Spleen (tissue), 11 donors: ENCODE measurements around the gene PGBD2. TPM values are rescaled to one million over a fixed set of nuclear protein-coding genes. Genes with fewer than 3 reads are reported as not detected.

Experiments used
- DNase-seq: peaks from one replicate; pipeline ENCODE4 v3.0.0-alpha.2; 2020
- H3K27ac ChIP-seq, 8 donors: fragments of 200-600 bp; sonication (generic) in 7 of 8; 1 replicate in 4 of 8; 2 replicates in 4 of 8; pipeline versions ENCODE4 v1.5.0 to v1.8.0; 2016 to 2021; ENCODE audit warnings: inconsistent platforms in 4 of 8, mild to moderate bottlenecking in 4 of 8, moderate library complexity in 1 of 8
- H3K27me3 ChIP-seq, 7 donors: fragments of 200-600 bp; sonication (generic) in 6 of 7; replicated peaks in 1 of 7; 1 replicate in 4 of 7; 2 replicates in 3 of 7; pipeline versions ENCODE4 v1.5.0 to v1.8.0; 2016 to 2021; ENCODE audit warnings: inconsistent platforms in 3 of 7, mild to moderate bottlenecking in 1 of 7
- H3K36me3 ChIP-seq, 6 donors: fragments of 200-600 bp; sonication (generic) in 5 of 6; 1 replicate in 4 of 6; 2 replicates in 2 of 6; pipeline versions ENCODE4 v1.5.0 to v1.8.0; 2016 to 2021; ENCODE audit warnings: inconsistent platforms in 2 of 6
- H3K4me1 ChIP-seq, 6 donors: fragments of 200-600 bp; sonication (generic) in 5 of 6; 1 replicate in 3 of 6; 2 replicates in 3 of 6; pipeline versions ENCODE4 v1.5.0 to v1.8.0; 2016 to 2021; ENCODE audit warnings: inconsistent platforms in 3 of 6
- H3K4me3 ChIP-seq, 8 donors: fragments of 200-600 bp; sonication (generic) in 7 of 8; 1 replicate in 4 of 8; 2 replicates in 4 of 8; pipeline versions ENCODE4 v1.5.0 to v1.8.0; 2016 to 2021; ENCODE audit warnings: inconsistent platforms in 4 of 8, mild to moderate bottlenecking in 4 of 8, moderate library complexity in 2 of 8
- H3K9me3 ChIP-seq, 8 donors: fragments of 200-600 bp; sonication (generic) in 7 of 8; 1 replicate in 4 of 8; 2 replicates in 4 of 8; pipeline versions ENCODE4 v1.5.0 to v1.8.0; 2016 to 2021; ENCODE audit warnings: inconsistent platforms in 4 of 8
- CTCF ChIP-seq, 11 experiments: fragments of 200-600 bp in 7 of 11; fragments of 450-650 bp in 4 of 11; sonication (generic) in 4 of 11; IDR thresholded peaks in 8 of 11; conservative IDR thresholded peaks in 3 of 11; 1 replicate in 7 of 11; 2 replicates in 4 of 11; pipeline versions ENCODE4 v1.4.0 to v1.8.0; 2016 to 2021; ENCODE audit warnings: antibody characterized with exemption in 11 of 11, inconsistent platforms in 4 of 11, mild to moderate bottlenecking in 1 of 11
- POLR2A ChIP-seq, 3 donors: fragments of 450-650 bp; IDR thresholded peaks; one replicate each; pipeline ENCODE4 v1.5.1; 2017; ENCODE audit warnings: antibody characterized with exemption in 3 of 3, mild to moderate bottlenecking in 1 of 3
- POLR2AphosphoS5 ChIP-seq, 3 donors: sonication (generic); formaldehyde crosslinking; IDR thresholded peaks; one replicate each; pipeline ENCODE4 v1.5.1; 2017; ENCODE audit warnings: antibody characterized with exemption in 3 of 3
- WGBS, 5 donors: extraction: QIAGEN DNeasy Blood & Tissue Kit in 3 of 5; methylation state at CpG; one replicate each; pipeline versions ENCODE4 v1.1.5 to v1.1.7; 2013 to 2018; 5-methylcytosine and 5-hydroxymethylcytosine counted together
- intact Hi-C: fragments of 100-400 bp; cut with DNase I; formaldehyde crosslinking; loops from one replicate; pipeline ENCODE4 v1.15.0; 2023; ENCODE audit warnings: low total_unique reads
- polyA plus RNA-seq, 3 donors: library from polyadenylated mRNA; stranded (reverse); fragments of 200-250 nt; gene quantifications; one replicate each; pipeline ENCODE4 v1.2.1, GENCODE V29; 2013
- total RNA-seq, 7 donors: library from RNA; depleted of rRNA in 3 of 7; stranded (reverse); fragments of >200 nt in 3 of 7; fragmentation: NEBNext Ultra II Directional in 4 of 7; extraction: Animal tissue kit (Norgen Biotek cat#: 25700) in 4 of 7; gene quantifications; one replicate each; pipeline versions ENCODE4 v1.1.0 to v1.2.1, GENCODE V29; 2016 to 2021
- donor health status: healthy with polysubstance abuse.
- donor health status: DM: no; HTN: no; CAD: no; lungs with moderate emphysema.
- donor health status: DM: no; HTN: no; CAD: no.
- donor health status: Bipolar disorder and iron deficiency.
- donor health status: healthy.
- donor health status: DM: no; HTN: no; CAD: no.
- donor health status: DM: yes; HTN: yes; CAD: no.

The PGBD2 gene
- total and polyA plus RNA-seq, 10 donors, result 7.2 to 23.1 (median 11.9) TPM

GRCh38 chr1:248862695-248862997 lies 43.4 kb upstream of the PGBD2 start:
- H3K9me3 ChIP-seq, result no peaks in the 10 kb centered on the region
- no peaks in the 10 kb centered on the region for H3K27me3 ChIP-seq
- no peaks in the 10 kb centered on the region for H3K36me3 ChIP-seq
- peaks cover 19 to 49% (median 32%) of the 10 kb centered on the region in 6 donors for H3K4me1 ChIP-seq
- no peak for TF ChIP-seq CTCF (IDR thresholded peaks at IDR 0.05 in 8 of 11, conservative IDR thresholded peaks at IDR 0.05 in 3 of 11)
- no peak for TF ChIP-seq POLR2A (IDR thresholded peaks at IDR 0.05)
- TF ChIP-seq POLR2AphosphoS5 (IDR thresholded peaks at IDR 0.05), result no peak
- 16 to 25% (median 19%) methylated on average over 4 of the region's 4 CpGs for WGBS, 5 donors
- DNase-seq, result no peak
- intact Hi-C loops, result no loop called here
- peak overlapping the region; percentile 30 to 89 (median 84) for H3K27ac ChIP-seq
- peak overlapping the region; percentile 37 to 82 (median 64) for H3K4me3 ChIP-seq

GRCh38 chr1:248862998-248863881 lies 42.8 kb upstream of the PGBD2 start:
- peak; percentile 84 to 91 (median 88) for TF ChIP-seq POLR2AphosphoS5 (IDR thresholded peaks at IDR 0.05)
- TF ChIP-seq CTCF (IDR thresholded peaks at IDR 0.05 in 8 of 11, conservative IDR thresholded peaks at IDR 0.05 in 3 of 11), result no peak
- TF ChIP-seq POLR2A (IDR thresholded peaks at IDR 0.05), result peak in 1 of 3 donors; percentile 55
- Histone ChIP-seq H3K4me3 (peak overlapping the region; percentile 37 to 82 (median 64)), H3K4me1 (peaks cover 14 to 43% (median 26%) of the 10 kb centered on the region in 6 donors), H3K27ac (peak overlapping the region; percentile 30 to 89 (median 84)), H3K9me3 (no peaks in the 10 kb centered on the region), H3K27me3 (no peaks in the 10 kb centered on the region), H3K36me3 (no peaks in the 10 kb centered on the region)
- DNase-seq, result peak; percentile 97
- WGBS, 5 donors, result 9 to 14% (median 11%) methylated on average over 30 to 46 of the region's 46 CpGs
- intact Hi-C loops, result no loop called here

- H3K9me3 ChIP-seq, result no peaks in the 10 kb centered on the region
- H3K27me3 ChIP-seq, result no peaks in the 10 kb centered on the region
- 95 to 99% (median 97%) methylated on average over 3 of the region's 3 CpGs for WGBS, 5 donors
- intact Hi-C loops, result no loop called here
- H3K36me3 ChIP-seq, result no peaks in the 10 kb centered on the region
- H3K4me1 ChIP-seq, result peaks cover 0 to 23% (median 9%) of the 10 kb centered on the region in 6 donors
- peak overlapping the region in 5 of 8 donors; percentile 93 to 99 (median 96) for H3K27ac ChIP-seq
- no peak for DNase-seq
- H3K4me3 ChIP-seq, result peak overlapping the region in 1 of 8 donors; percentile 65
- TF ChIP-seq POLR2A (IDR thresholded peaks at IDR 0.05) (no peak), CTCF (IDR thresholded peaks at IDR 0.05 in 8 of 11, conservative IDR thresholded peaks at IDR 0.05 in 3 of 11) (no peak), POLR2AphosphoS5 (IDR thresholded peaks at IDR 0.05) (no peak)
Measured at GRCh38 chr1:248871837-248872401, 34.1 kb upstream of the PGBD2 start.
